GM21737 (cell line): ENCODE results near the gene PGBD5.

Experiments
- ATAC-seq: cut with Tn5 transposase; IDR thresholded peaks from one replicate; pipeline ENCODE4 v1.9.1; 2021; ENCODE audit warnings: mild to moderate bottlenecking, moderate library complexity; ENCODE audit not compliant: unreplicated experiment

PGBD5 gene

GRCh38 chr1:230307213-230307612 lies 118.9 kb downstream of the PGBD5 start:
- ATAC-seq: no peak

- peak; percentile 50 for ATAC-seq
Observed at GRCh38 chr1:230306169-230306568, 120.0 kb downstream of the PGBD5 start.

DNA sequence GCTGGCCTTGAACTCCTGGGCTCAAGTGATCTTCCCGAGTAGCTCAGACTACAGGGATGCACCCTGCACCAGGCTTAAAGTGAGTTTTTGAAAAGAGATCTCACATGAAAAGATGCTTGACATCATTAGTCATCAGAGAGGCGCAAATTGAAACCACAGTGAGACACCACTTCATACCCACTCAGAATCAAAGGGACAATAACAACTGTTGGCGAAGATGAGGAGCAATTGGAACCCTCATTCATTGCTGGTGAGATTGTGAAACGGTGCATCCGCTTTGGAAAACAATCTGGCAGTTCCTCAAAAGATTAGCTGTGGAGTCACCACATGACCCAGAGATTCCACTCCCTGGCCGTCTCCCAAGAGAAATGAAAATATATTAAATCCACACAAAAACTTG lies 122.3 kb downstream of the PGBD5 start:
- no peak for ATAC-seq

DNA sequence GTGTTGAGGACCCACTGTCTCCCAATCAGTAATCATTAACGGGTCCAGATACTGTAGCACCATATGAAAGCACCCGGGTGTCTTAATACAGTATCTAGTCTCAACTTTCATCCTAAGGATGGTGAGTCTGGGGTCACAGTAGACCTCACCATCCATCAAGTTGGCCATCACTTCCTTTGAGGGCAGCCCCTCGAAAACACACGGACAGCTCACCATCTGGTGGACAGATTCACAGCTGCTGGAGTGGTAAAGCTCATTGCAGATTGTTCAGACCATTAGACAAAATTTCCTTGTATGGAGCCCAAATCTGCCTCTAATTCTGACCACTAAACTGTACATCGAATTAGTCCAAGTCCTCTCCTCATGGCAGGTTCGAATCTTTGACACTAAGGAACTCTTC lies 123.1 kb downstream of the PGBD5 start:
- no peak for ATAC-seq

- no peak for ATAC-seq
Observed at GRCh38 chr1:230301822-230302221, 124.3 kb downstream of the PGBD5 start.

- no peak for ATAC-seq
Observed at GRCh38 chr1:230301322-230301721, 124.8 kb downstream of the PGBD5 start.

DNA sequence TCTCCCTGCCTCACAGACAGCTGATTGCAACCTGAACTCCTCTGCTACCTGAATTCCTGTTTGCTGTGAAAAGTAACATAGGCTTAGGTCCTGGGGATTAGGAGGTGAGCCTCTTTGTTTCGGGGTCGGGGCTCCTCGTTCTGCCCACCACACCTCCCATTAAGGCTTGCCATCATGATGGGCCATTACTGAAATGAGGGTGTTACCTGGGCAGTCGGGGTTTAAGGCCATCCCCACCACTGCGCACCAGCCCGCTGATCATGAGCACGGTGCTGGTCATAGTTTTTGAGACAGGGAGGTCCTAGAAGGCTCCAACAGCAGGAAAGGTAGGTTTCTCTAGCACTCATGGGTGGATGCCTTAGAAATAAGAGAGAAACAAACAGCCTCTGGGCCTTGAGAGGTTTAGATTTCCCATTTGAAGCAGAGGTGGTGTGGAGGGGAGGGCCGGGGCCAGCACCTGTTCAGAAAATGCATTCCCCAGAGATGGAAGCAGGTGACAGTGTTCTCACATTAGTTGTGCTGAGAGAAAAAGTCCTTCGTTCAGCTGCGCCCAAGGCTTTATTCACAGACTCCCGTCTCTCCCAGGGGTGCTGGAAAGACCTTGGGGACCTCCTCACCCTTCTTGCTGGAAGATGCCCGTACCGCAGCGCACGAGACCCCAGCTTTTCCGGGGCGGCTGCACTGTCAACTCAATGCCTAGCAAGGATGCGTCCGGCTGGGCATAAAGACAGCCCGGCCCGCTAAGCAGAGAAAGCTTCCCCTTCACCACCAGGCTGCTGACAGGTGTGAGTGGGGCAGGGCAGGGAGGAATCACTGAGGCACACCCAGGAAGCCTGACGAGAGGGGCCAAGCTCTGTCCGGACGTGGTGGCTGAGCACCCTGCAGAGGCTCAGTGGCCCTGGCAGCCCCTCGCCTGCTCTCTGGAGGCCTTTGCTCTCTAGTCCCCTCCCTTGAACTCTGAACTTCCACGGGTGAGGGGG lies 125.5 kb downstream of the PGBD5 start:
- no peak for ATAC-seq

GRCh38 chr1:230299191-230300006 lies 126.7 kb downstream of the PGBD5 start:
- ATAC-seq: no peak

GRCh38 chr1:230295367-230295766 lies 130.8 kb downstream of the PGBD5 start:
- no peak for ATAC-seq

DNA sequence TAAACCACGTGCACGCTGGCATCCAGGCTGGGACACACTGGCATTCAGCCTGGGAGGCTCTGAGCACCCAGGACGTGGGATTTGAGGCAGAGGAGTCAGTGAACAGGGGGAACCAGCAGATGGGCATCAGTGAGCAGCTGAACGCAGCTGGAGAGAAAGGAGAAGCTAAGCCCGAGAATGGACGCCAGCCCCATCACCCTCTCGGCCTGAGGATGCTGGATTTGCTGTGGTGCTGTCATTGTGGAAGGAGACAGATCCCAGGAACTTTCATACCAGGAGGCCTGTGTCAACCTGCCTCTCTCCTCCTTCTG lies 132.8 kb downstream of the PGBD5 start:
- ATAC-seq: no peak

GRCh38 chr1:230292689-230293389 lies 133.3 kb downstream of the PGBD5 start:
- no peak for ATAC-seq

GRCh38 chr1:230291731-230292620 lies 134.2 kb downstream of the PGBD5 start:
- no peak for ATAC-seq

- no peak for ATAC-seq
Observed at GRCh38 chr1:230289350-230289644, 136.8 kb downstream of the PGBD5 start.

GRCh38 chr1:230288641-230289349 lies 137.3 kb downstream of the PGBD5 start:
- ATAC-seq: no peak

- no peak for ATAC-seq
Observed at GRCh38 chr1:230287674-230288315, 138.3 kb downstream of the PGBD5 start.

DNA sequence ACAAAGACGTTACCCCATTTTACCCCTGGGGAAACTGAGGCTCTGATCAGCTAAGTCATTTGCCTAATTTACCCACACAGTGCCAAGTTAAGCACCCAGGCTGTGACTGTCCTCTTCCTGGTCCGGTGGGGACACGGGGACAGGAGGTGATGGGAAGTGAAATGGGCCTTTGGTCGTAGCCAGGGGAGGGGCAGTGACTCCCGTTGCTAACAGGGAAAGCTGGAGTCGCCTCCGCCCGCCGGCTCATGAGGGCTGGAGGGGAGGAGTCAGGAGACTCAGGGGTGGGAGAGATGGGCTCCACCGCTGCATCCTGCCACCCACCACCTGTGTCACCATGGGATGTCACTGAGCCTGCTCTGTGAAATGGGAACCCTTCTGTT lies 139.3 kb downstream of the PGBD5 start:
- no peak for ATAC-seq

DNA sequence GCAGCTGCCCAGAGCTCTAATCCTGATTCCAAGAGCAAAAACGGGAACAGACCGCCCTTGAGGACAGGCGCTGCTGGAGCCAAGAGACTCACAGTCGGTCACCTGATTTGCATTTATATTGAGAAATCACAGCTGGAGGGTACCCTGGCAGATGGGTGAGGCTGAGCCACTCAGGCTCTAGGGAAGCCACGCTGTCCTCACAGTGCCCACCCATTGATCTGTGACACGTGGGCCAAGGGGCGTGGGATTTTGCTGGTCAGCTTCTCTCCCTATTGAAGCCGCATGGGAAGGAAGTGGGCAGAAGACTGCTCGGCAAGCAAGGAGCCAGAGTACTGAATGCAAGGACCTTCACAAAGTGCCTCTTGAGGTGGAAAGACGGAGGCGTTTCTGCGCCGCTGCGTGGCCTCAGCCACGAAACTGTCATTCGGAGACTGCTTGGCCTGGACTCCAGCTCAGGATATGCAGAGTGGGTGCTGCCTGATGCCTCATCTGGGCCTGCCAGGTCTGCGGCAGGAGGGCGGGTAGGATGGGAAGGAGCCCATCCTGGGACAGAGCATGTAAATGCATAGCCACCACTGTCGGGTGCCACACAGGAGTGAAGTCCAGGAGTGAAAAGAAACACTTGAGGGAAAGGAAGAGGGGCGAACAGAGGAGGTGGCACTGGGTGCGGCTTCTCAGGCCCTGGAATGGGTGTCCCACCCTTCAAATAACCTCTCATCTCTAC lies 139.8 kb downstream of the PGBD5 start:
- no peak for ATAC-seq

DNA sequence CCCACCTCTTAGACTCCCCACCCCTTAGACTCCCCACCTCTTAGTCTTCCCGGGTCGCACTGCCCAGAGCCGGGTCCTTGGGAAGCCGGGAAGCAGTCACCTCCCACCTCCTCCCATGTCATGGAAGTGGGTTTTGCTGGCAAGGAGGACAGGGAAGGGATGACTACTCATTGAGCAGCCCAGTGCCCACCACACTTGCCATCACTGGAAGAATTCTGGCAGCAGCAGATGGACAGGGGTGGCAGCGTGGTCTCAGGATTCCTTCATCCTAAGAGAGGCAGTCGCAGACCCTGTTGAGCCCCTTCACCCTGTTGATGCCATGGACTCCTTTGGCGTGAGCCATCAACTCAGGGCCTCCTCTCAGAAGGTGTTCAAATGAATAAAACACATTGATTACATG lies 140.8 kb downstream of the PGBD5 start:
- no peak for ATAC-seq

DNA sequence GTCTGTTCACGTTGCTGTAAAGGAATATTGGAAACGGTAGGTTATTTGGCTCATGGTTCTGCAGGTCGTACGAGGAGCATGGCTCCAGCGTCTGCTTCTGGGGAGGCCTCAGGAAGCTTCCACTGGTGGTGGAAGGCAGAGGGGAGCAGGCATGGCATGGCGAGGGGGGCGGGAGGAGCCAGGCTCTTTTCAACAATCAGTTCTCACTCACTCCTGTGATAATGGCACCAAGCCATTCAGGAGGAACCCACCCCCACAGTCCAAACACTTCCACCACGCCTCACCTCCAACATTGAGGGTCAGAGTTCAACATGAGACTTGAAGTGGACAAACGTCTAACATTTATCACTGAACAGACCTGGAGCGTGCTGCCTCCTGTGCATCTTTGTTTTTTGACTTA lies 141.2 kb downstream of the PGBD5 start:
- no peak for ATAC-seq
